GM12878 (cell line): ENCODE measurements around the gene GH2. TPM values are rescaled to one million over a fixed set of nuclear protein-coding genes. Genes with fewer than 3 reads are reported as not detected.

Source experiments
- ATAC-seq: fragments of 200-7000 bp; cut with Tn5 transposase; 3 replicates; pipeline ENCODE4 v1.9.1; 2020; ENCODE audit warnings: mild to moderate bottlenecking, moderate library complexity
- BruUV-seq: library from RNA; stranded (reverse); fragments of 400-500 nt; replicated peaks from 2 replicates; lab custom pipeline; 2021; lab: Mats Ljungman, UMichigan
- CTCF ChIA-PET: fragments of 300-600 bp; sonication (Branson Sonifier 250); formaldehyde crosslinking; extraction: SDS; loops from one replicate; lab custom pipeline; 2021; ENCODE audit warnings: inconsistent platforms; lab: Yijun Ruan, JAX
- POLR2A ChIA-PET: fragments of 350-600 bp; formaldehyde crosslinking; extraction: SDS; loops from one replicate; lab custom pipeline; 2021; ENCODE audit warnings: inconsistent platforms; lab: Charles Lee
- RAD21 ChIA-PET: fragments of 300-600 bp; sonication (Branson Sonifier 250); formaldehyde crosslinking; loops from one replicate; lab custom pipeline; 2023; ENCODE audit warnings: antibody characterized with exemption; ENCODE audit not compliant: unreplicated experiment; lab: Charles Lee
- SMC1A ChIA-PET: fragments of 300-600 bp; sonication (Branson Sonifier 250); formaldehyde crosslinking; loops from one replicate; lab custom pipeline; 2023; ENCODE audit not compliant: unreplicated experiment, uncharacterized antibody; lab: Charles Lee
- DNase-seq: peaks from one replicate; pipeline ENCODE4 v3.0.0-alpha.2; 2011; ENCODE audit warnings: low read depth, low spot score
- FAIRE-seq: peaks from 3 replicates; lab custom pipeline; 2011; peaks lifted over from hg19 to GRCh38; lab: Jason Lieb, UNC
- H2AFZ ChIP-seq: 2 replicates; pipeline ENCODE4 v1.6.0; 2011; ENCODE audit warnings: low read depth, low read length, control low read depth; ENCODE audit not compliant: control insufficient read depth
- H3K27ac ChIP-seq: 2 replicates; pipeline ENCODE4 v1.5.1; 2011; ENCODE audit warnings: control low read depth; ENCODE audit not compliant: control insufficient read depth, insufficient read depth
- H3K27me3 ChIP-seq, 2 experiments: replicated peaks in 1 of 2; 2 replicates each; pipeline versions ENCODE4 v1.6.0 to v1.6.1; 2011; ENCODE audit warnings: low read length in 1 of 2; ENCODE audit not compliant: control insufficient read depth in 2 of 2, insufficient read depth in 2 of 2
- H3K36me3 ChIP-seq, 2 experiments: 2 replicates each; pipeline ENCODE4 v1.5.1; 2011; ENCODE audit warnings: low read length in 1 of 2; ENCODE audit not compliant: control insufficient read depth in 2 of 2, insufficient read depth in 2 of 2
- H3K4me1 ChIP-seq: 2 replicates; pipeline ENCODE4 v1.6.1; 2011; ENCODE audit warnings: mild to moderate bottlenecking, low read length, moderate library complexity, mixed read lengths; ENCODE audit not compliant: control insufficient read depth, insufficient read depth
- H3K4me2 ChIP-seq: 2 replicates; pipeline ENCODE4 v1.6.0; 2011; ENCODE audit warnings: control low read depth; ENCODE audit not compliant: control insufficient read depth, insufficient read depth
- H3K4me3 ChIP-seq: fragments of 200-600 bp; sonication (generic); 2 replicates; pipeline ENCODE4 v1.5.1; 2016
- H3K79me2 ChIP-seq: 2 replicates; pipeline ENCODE4 v1.6.0; 2011; ENCODE audit warnings: low read length; ENCODE audit not compliant: control insufficient read depth, insufficient read depth
- H3K9ac ChIP-seq: 2 replicates; pipeline ENCODE4 v1.8.0; 2011; ENCODE audit warnings: low read length, control low read depth, mixed read lengths; ENCODE audit not compliant: control insufficient read depth, insufficient read depth
- H3K9me3 ChIP-seq: replicated peaks from 3 replicates; pipeline ENCODE4 v1.5.1; 2011; ENCODE audit warnings: mild to moderate bottlenecking, low read length; ENCODE audit not compliant: control insufficient read depth, insufficient read depth
- H4K20me1 ChIP-seq: 2 replicates; pipeline ENCODE4 v1.6.0; 2011; ENCODE audit not compliant: control insufficient read depth, insufficient read depth
- CBX3 ChIP-seq: fragments of 200-600 bp; sonication (generic); IDR thresholded peaks from 2 replicates; pipeline ENCODE4 v1.6.1; 2016; ENCODE audit warnings: low read depth, borderline replicate concordance
- CHD2 ChIP-seq: IDR thresholded peaks from 2 replicates; pipeline ENCODE4 v1.6.1; 2011; ENCODE audit warnings: low read depth, low read length, improper control_type of control experiment, borderline replicate concordance
- DPF2 ChIP-seq: fragments of 450-650 bp; IDR thresholded peaks from 2 replicates; pipeline ENCODE4 v1.6.1; 2017; ENCODE audit warnings: mild to moderate bottlenecking
- GABPA ChIP-seq: IDR thresholded peaks from 2 replicates; pipeline ENCODE4 v1.6.1; 2014; ENCODE audit warnings: antibody characterized with exemption, low read depth, mild to moderate bottlenecking, inconsistent platforms
- LARP7 ChIP-seq: fragments of 450-650 bp; IDR thresholded peaks from 2 replicates; pipeline ENCODE4 v1.6.1; 2017; ENCODE audit warnings: mild to moderate bottlenecking
- MYB ChIP-seq: fragments of 150-350 bp; IDR thresholded peaks from 2 replicates; pipeline ENCODE4 v1.6.1; 2014; ENCODE audit warnings: mild to moderate bottlenecking, low read depth, low read length, borderline replicate concordance
- NR2C1 ChIP-seq: fragments of 450-650 bp; IDR thresholded peaks from 2 replicates; pipeline ENCODE4 v1.6.1; 2017; ENCODE audit warnings: antibody characterized with exemption, mild to moderate bottlenecking, moderate library complexity
- POLR2A ChIP-seq: IDR thresholded peaks from 2 replicates; pipeline ENCODE4 v1.6.1; 2011; ENCODE audit warnings: low read depth, mild to moderate bottlenecking, low read length
- POLR2AphosphoS5 ChIP-seq: IDR thresholded peaks from 2 replicates; pipeline ENCODE4 v1.6.1; 2011; ENCODE audit warnings: mild to moderate bottlenecking, low read length, inconsistent platforms
- RFX5 ChIP-seq: IDR thresholded peaks from 2 replicates; pipeline ENCODE4 v1.6.1; 2011; ENCODE audit warnings: low read depth, low read length, improper control_type of control experiment
- SPI1 ChIP-seq: IDR thresholded peaks from 2 replicates; pipeline ENCODE4 v1.6.1; 2011; ENCODE audit warnings: low read depth, mild to moderate bottlenecking, low read length, moderate library complexity, borderline replicate concordance; ENCODE audit not compliant: insufficient read depth
- SREBF1 ChIP-seq: IDR thresholded peaks from 2 replicates; pipeline ENCODE4 v1.6.1; 2012; ENCODE audit warnings: mild to moderate bottlenecking, low read length
- STAT1 ChIP-seq: fragments of 450-650 bp; conservative IDR thresholded peaks from 2 replicates; pipeline ENCODE4 v1.6.1; 2014; ENCODE audit warnings: antibody characterized with exemption, mild to moderate bottlenecking
- ZBED1 ChIP-seq: IDR thresholded peaks from 2 replicates; pipeline ENCODE4 v1.6.1; 2016; ENCODE audit warnings: borderline replicate concordance
- ZNF207 ChIP-seq: fragments of 450-650 bp; IDR thresholded peaks from 2 replicates; pipeline ENCODE4 v1.6.1; 2014; ENCODE audit warnings: antibody characterized with exemption, mild to moderate bottlenecking, borderline replicate concordance
- ZNF24 ChIP-seq: fragments of 450-650 bp; IDR thresholded peaks from 2 replicates; pipeline ENCODE4 v1.6.1; 2017; ENCODE audit warnings: antibody characterized with exemption, mild to moderate bottlenecking
- WGBS: methylation state at CpG from one replicate; pipeline ENCODE4 v1.1.6; 2016; ENCODE audit warnings: low lambda C conversion rate; ENCODE audit not compliant: insufficient replicate concordance, insufficient coverage; ENCODE audit errors: missing lambda C conversion rate; 5-methylcytosine and 5-hydroxymethylcytosine counted together
- in situ Hi-C: fragments of 300-500 bp; cut with MboI; formaldehyde crosslinking; loops from 9 replicates; pipeline ENCODE4 v1.14.3; 2018; ENCODE audit warnings: mixed read lengths
- intact Hi-C: fragments of 100-400 bp; cut with micrococcal nuclease; formaldehyde crosslinking; loops from one replicate; pipeline ENCODE4 v1.14.2; 2022; ENCODE audit not compliant: unreplicated experiment
- polyA plus RNA-seq, 11 experiments: library from polyadenylated mRNA; depleted of rRNA in 4 of 11; unstranded in 6 of 11; stranded (reverse) in 5 of 11; fragments of >200 nt; fragmentation: Nextera tagmentation in 4 of 11; fragmentation: Illumina TruSeq in 1 of 11; extraction: Ambion mirVana in 4 of 11; extraction: Trizol in 1 of 11; gene quantifications; 1 replicate in 1 of 11; 2 replicates in 10 of 11; pipeline versions ENCODE4 v1.2.1 to v1.2.3, GENCODE V29; 2011 to 2016; ENCODE audit warnings: inconsistent platforms in 2 of 11, missing spikeins in 2 of 11, low read depth in 1 of 11
- total RNA-seq, 4 experiments: library from RNA; depleted of rRNA in 3 of 4; stranded (reverse); fragments of >200 nt in 3 of 4; fragmentation: Illumina TruSeq in 1 of 4; extraction: Trizol in 1 of 4; gene quantifications; 2 replicates each; pipeline versions ENCODE4 v1.2.1 to v1.2.3, GENCODE V29; 2013 to 2021
- TF ChIP-seq, protein P1 (sequence below): IDR thresholded peaks from 2 replicates; pipeline ENCODE4 v1.6.1; 2012; ENCODE audit warnings: low read depth, low read length, improper control_type of control experiment
- TF ChIP-seq, protein P2 (sequence below): fragments of 450-650 bp; IDR thresholded peaks from 2 replicates; pipeline ENCODE4 v1.6.1; 2017; ENCODE audit warnings: mild to moderate bottlenecking, moderate library complexity
- TF ChIP-seq, protein P3 (sequence below): IDR thresholded peaks from 2 replicates; pipeline ENCODE4 v1.6.1; 2012; ENCODE audit warnings: low read depth, low read length, improper control_type of control experiment
- TF ChIP-seq, protein P4 (sequence below): IDR thresholded peaks from 2 replicates; pipeline ENCODE4 v1.6.1; 2011; ENCODE audit warnings: low read depth, mild to moderate bottlenecking, low read length, moderate library complexity, borderline replicate concordance; ENCODE audit errors: extremely low read depth

Gene GH2
- total and polyA plus RNA-seq, 10 of the 15 experiments (the other 5 are each of a cell fraction or from before 2014, with no cell fraction given) = not detected

DNA sequence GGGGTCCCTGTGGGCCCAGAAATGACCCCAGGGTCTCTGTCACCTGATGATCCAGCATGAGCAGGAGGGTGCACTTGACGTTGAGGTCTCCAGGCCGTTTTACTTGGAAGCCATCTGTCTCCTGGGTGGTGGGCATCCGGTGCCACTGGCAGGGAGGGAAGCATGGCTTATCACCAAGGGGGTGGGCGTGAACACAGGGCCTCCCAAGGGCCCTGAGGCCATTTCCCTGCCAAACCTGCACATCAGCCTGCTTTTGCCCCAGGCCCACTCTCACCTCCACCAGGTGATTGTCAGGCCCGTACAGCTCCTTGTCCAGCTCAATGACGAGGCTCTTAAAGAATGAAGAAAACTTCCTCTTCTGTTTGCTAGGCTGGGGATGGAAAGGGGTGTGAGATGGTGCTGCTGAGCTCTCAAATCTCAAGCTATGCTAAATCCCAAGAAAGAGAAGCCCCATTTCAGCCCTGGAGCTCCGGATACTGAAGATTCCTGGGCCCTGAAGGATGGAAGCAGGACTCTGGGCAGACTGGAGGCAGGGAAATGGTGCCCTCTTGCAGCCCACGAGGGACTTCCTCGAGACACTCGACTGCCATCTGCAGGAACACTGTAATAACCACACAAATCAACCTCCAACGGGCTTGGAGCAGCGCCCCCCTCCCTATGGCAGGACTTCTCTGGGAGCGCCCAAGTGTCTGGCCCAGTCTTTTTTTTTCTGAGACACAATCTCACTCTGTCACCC is 47.1 kb downstream of the GH2 start:
- no peak overlapping the region for H3K27ac ChIP-seq
- peaks cover 27% of the 10 kb centered on the region for H3K79me2 ChIP-seq
- SMC1A ChIA-PET = interaction anchor here (1.0 kb wide), 1 partner anchor 152 kb away, joined by 3 read pairs; no protein-coding TSS in a partner anchor
- POLR2A ChIA-PET = interaction anchor here (0.7 to 1.0 kb wide), 2 partner anchors 8 to 61 kb away, joined by 3 read pairs; partner anchors contain the start of genes CCDC47 and SMARCD2
- intact Hi-C loops = no loop called here
- peak; percentile 88 for ATAC-seq
- FAIRE-seq = no peak
- WGBS = 42% methylated on average over 13 of the region's 13 CpGs
- peaks cover 9% of the 10 kb centered on the region; the same call in 1 of the 2 replicates for H3K4me1 ChIP-seq
- no peaks in the 10 kb centered on the region for H4K20me1 ChIP-seq
- CTCF ChIA-PET = interaction anchor here (0.8 to 2.3 kb wide), 14 partner anchors 8 to 268 kb away, joined by 3 to 8 read pairs (median 4); no protein-coding TSS in a partner anchor
- DNase-seq = no peak
- in situ Hi-C loops = loop anchor here (25.0 kb wide), 1 partner anchor 397 kb away; the partner anchor contains the start of gene CYB561
- RAD21 ChIA-PET = interaction anchor here (0.7 to 1.2 kb wide), 4 partner anchors 45 to 223 kb away, joined by 3 to 4 read pairs (median 3); no protein-coding TSS in a partner anchor
- H3K27me3 ChIP-seq = no peaks in the 10 kb centered on the region
- H3K4me2 ChIP-seq = no peak overlapping the region
- no peak overlapping the region for H2AFZ ChIP-seq
- no peak overlapping the region for H3K9ac ChIP-seq
- no peaks in the 10 kb centered on the region for H3K9me3 ChIP-seq
- BruUV-seq = no TSS peak
- peaks cover 29 to 46% of the 10 kb centered on the region in 2 experiments for H3K36me3 ChIP-seq
- no peak overlapping the region for H3K4me3 ChIP-seq
- TF ChIP-seq ZNF24 (no peak), SREBF1 (no peak), DPF2 (no peak), POLR2AphosphoS5 (0 out of 2 replicates have a peak, but pooled peaks have one; percentile 14), CHD2 (no peak), ZBED1 (no peak), MYB (no peak), ZNF207 (no peak), CBX3 (no peak), NR2C1 (no peak), GABPA (no peak), POLR2A (no peak; the same call in 1 of the 2 replicates), LARP7 (no peak), STAT1 (no peak), SPI1 (no peak), RFX5 (no peak)
- TF ChIP-seq, protein P1, sequence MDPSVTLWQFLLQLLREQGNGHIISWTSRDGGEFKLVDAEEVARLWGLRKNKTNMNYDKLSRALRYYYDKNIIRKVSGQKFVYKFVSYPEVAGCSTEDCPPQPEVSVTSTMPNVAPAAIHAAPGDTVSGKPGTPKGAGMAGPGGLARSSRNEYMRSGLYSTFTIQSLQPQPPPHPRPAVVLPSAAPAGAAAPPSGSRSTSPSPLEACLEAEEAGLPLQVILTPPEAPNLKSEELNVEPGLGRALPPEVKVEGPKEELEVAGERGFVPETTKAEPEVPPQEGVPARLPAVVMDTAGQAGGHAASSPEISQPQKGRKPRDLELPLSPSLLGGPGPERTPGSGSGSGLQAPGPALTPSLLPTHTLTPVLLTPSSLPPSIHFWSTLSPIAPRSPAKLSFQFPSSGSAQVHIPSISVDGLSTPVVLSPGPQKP = no peak
- TF ChIP-seq, protein P2, sequence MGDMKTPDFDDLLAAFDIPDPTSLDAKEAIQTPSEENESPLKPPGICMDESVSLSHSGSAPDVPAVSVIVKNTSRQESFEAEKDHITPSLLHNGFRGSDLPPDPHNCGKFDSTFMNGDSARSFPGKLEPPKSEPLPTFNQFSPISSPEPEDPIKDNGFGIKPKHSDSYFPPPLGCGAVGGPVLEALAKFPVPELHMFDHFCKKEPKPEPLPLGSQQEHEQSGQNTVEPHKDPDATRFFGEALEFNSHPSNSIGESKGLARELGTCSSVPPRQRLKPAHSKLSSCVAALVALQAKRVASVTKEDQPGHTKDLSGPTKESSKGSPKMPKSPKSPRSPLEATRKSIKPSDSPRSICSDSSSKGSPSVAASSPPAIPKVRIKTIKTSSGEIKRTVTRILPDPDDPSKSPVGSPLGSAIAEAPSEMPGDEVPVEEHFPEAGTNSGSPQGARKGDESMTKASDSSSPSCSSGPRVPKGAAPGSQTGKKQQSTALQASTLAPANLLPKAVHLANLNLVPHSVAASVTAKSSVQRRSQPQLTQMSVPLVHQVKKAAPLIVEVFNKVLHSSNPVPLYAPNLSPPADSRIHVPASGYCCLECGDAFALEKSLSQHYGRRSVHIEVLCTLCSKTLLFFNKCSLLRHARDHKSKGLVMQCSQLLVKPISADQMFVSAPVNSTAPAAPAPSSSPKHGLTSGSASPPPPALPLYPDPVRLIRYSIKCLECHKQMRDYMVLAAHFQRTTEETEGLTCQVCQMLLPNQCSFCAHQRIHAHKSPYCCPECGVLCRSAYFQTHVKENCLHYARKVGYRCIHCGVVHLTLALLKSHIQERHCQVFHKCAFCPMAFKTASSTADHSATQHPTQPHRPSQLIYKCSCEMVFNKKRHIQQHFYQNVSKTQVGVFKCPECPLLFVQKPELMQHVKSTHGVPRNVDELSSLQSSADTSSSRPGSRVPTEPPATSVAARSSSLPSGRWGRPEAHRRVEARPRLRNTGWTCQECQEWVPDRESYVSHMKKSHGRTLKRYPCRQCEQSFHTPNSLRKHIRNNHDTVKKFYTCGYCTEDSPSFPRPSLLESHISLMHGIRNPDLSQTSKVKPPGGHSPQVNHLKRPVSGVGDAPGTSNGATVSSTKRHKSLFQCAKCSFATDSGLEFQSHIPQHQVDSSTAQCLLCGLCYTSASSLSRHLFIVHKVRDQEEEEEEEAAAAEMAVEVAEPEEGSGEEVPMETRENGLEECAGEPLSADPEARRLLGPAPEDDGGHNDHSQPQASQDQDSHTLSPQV = no peak
- TF ChIP-seq, protein P3, sequence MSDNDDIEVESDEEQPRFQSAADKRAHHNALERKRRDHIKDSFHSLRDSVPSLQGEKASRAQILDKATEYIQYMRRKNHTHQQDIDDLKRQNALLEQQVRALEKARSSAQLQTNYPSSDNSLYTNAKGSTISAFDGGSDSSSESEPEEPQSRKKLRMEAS = no peak
- TF ChIP-seq, protein P4, sequence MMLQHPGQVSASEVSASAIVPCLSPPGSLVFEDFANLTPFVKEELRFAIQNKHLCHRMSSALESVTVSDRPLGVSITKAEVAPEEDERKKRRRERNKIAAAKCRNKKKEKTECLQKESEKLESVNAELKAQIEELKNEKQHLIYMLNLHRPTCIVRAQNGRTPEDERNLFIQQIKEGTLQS = no peak
